DND-41 (cell line): Measurements from ENCODE around the gene CEACAM19.

Experiments
- CTCF ChIP-seq: IDR thresholded peaks from 2 replicates; pipeline ENCODE4 v1.5.1; 2012; ENCODE audit warnings: borderline replicate concordance, low read length, moderate library complexity, mild to moderate bottlenecking; ENCODE audit not compliant: poor library complexity, severe bottlenecking; ENCODE audit errors: extremely low read depth
- EZH2 ChIP-seq: IDR thresholded peaks from 3 replicates; pipeline ENCODE4 v1.6.1; 2012; ENCODE audit warnings: borderline replicate concordance, low read depth, mild to moderate bottlenecking, moderate library complexity, low read length, inconsistent platforms; ENCODE audit not compliant: severe bottlenecking

- TF ChIP-seq EZH2 (no peak), CTCF (no peak)
These were observed 10.1 kb upstream of the CEACAM19 start for GRCh38 chr19:44661205-44661604.
